ENCODE results near the gene CREB5. TPM values are rescaled to one million over a fixed set of nuclear protein-coding genes. Genes with fewer than 3 reads are reported as not detected.

CREB5 gene
- total and polyA plus RNA-seq, 2 of the 8 experiments (the other 6 are each of a cell fraction or from before 2014, with no cell fraction given) = 2.4 to 2.7 TPM

- no peak for TF ChIP-seq HDAC6 (IDR thresholded peaks at IDR 0.05; ENCODE audit: low read depth, low read length)
- no peak for TF ChIP-seq BACH1 (IDR thresholded peaks at IDR 0.05; ENCODE audit: low read length)
- TF ChIP-seq KDM4A (IDR thresholded peaks at IDR 0.05; ENCODE audit: low read depth, low read length, severe bottlenecking) = no peak
- no peak for TF ChIP-seq CEBPB (IDR thresholded peaks at IDR 0.05; ENCODE audit: low read depth, low read length)
- no peak for TF ChIP-seq SIRT6 (IDR thresholded peaks at IDR 0.05; ENCODE audit: low read length)
- no peak for TF ChIP-seq TEAD4 (IDR thresholded peaks at IDR 0.05; ENCODE audit: low read depth, low read length)
Observed at GRCh38 chr7:28395831-28396230, 16.5 kb upstream of the CREB5 start (continued).
